WI38 (cell line): ENCODE measurements around the gene PLGRKT.

ENCODE experiments used
- H3K4me3 ChIP-seq: 2 replicates; pipeline ENCODE4 v1.5.1; 2011; ENCODE audit warnings: low read depth, mild to moderate bottlenecking, control low read depth, low read length
- CTCF ChIP-seq: IDR thresholded peaks from 2 replicates; pipeline ENCODE4 v1.5.1; 2012; ENCODE audit warnings: low read depth, mild to moderate bottlenecking, control low read depth, low read length

PLGRKT gene

DNA sequence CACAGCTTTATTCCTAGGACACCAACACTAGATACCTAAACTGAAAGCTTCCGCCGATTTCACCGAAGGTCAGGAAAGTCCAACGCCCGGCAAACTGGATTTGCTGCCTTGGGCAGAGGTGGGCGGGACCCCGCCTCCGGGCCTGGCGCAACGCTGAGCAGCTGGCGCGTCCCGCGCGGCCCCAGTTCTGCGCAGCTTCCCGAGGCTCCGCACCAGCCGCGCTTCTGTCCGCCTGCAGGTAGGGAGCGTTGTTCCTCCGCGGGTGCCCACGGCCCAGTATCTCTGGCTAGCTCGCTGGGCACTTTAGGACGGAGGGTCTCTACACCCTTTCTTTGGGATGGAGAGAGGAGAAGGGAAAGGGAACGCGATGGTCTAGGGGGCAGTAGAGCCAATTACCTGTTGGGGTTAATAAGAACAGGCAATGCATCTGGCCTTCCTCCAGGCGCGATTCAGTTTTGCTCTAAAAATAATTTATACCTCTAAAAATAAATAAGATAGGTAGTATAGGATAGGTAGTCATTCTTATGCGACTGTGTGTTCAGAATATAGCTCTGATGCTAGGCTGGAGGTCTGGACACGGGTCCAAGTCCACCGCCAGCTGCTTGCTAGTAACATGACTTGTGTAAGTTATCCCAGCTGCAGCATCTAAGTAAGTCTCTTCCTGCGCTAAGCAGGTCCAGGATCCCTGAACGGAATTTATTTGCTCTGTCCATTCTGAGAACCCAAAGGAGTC, 12.8 kb upstream of the PLGRKT start, which contains the start of gene CD274:
Gene CD274, plus strand, starts transcription at position 184 of the 733 bp plus-strand sequence. CDS start 5,572 bp downstream, outside the sequence.
- peak; percentile 61 for TF ChIP-seq CTCF
- H3K4me3 ChIP-seq: peak within 1 kb of the TSS; percentile 79

DNA sequence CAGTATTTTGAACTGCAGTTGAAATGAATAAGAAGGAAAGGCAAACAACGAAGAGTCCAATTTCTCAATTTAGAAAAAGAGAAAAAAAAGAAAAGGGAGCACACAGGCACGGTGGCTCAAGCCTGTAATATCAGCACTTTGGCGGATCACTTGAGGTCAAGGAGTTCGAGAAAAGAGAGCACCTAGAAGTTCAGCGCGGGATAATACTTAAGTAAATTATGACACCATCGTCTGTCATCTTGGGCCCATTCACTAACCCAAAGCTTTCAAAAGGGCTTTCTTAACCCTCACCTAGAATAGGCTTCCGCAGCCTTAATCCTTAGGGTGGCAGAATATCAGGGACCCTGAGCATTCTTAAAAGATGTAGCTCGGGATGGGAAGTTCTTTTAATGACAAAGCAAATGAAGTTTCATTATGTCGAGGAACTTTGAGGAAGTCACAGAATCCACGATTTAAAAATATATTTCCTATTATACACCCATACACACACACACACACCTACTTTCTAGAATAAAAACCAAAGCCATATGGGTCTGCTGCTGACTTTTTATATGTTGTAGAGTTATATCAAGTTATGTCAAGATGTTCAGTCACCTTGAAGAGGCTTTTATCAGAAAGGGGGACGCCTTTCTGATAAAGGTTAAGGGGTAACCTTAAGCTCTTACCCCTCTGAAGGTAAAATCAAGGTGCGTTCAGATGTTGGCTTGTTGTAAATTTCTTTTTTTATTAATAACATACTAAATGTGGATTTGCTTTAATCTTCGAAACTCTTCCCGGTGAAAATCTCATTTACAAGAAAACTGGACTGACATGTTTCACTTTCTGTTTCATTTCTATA, 12.0 kb upstream of the PLGRKT start:
- TF ChIP-seq CTCF: no peak

GRCh38 chr9:5448461-5449435, 11.0 kb upstream of the PLGRKT start:
- no peak for TF ChIP-seq CTCF
- no peak overlapping the region for H3K4me3 ChIP-seq

More for the DNA sequence above, 12.0 kb upstream of the PLGRKT start:
- H3K4me3 ChIP-seq: peak overlapping the region; percentile 79

- no peak for TF ChIP-seq CTCF
- H3K4me3 ChIP-seq: no peak overlapping the region
Observed at GRCh38 chr9:5448016-5448415, 10.3 kb upstream of the PLGRKT start.

DNA sequence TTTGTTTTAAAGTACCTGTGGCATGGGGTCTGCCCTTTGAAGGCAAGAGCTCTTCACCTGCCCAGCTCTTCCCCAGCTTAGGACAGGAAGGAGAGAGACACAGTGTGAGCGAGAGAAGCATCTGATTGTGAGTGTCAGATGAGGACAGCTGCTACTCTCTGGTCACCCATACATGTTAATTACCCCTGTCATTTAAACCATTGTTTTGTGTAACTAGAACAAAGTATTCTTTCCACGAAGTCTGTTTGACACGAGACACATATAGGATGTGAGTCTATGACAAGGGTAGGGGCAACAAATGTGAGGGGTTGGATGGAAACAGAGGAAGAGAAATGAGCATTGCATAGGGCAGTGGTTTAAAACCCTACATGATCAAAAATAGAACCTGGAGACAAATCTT, 9.6 kb upstream of the PLGRKT start:
- no peak for TF ChIP-seq CTCF

DNA sequence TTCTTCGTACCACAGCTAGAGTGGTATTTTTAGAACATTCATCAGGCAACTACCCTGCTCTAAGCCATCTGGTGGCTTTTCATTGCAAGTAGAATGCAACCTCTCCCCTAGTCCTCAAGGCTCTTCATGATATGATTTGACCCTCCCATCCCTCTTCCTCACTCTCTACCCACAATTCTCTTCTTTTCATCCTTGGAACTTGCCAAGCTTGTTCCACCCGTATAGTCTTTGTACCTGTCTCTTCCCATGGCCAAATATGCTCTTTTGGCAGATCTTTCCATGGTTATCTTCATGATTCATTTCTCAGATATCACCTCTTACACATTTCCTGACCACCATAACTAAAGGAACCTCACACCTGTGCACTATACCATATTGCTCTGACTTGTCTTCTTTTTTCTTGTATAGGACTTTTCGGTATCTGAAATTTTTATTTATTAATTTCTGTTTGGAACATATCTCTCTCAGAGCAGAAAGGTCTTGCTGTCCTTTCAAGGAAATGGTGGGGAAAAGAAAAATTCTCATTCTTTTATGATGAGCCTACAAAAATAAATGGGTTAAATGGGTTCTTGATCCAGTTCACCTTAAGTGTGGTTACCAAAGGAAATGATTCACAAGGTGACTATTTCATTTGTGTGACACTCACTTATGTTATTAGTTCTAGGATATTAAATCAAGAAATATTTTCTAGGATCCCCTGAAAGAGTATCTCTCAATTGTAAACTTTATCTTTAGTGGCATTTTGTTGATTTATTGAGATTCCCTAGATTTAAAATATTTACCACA, 8.9 kb upstream of the PLGRKT start:
- no peak overlapping the region for H3K4me3 ChIP-seq
- no peak for TF ChIP-seq CTCF

More for the DNA sequence above, 9.6 kb upstream of the PLGRKT start:
- H3K4me3 ChIP-seq: no peak overlapping the region
